ENCODE results near the gene RNF141. TPM values are rescaled to one million over a fixed set of nuclear protein-coding genes. Genes with fewer than 3 reads are reported as not detected.

Gene RNF141
- total and polyA plus RNA-seq, 10 of the 15 experiments (the other 5 are each of a cell fraction or from before 2014, with no cell fraction given): 7.6 to 36.8 (median 13.6) TPM

DNA sequence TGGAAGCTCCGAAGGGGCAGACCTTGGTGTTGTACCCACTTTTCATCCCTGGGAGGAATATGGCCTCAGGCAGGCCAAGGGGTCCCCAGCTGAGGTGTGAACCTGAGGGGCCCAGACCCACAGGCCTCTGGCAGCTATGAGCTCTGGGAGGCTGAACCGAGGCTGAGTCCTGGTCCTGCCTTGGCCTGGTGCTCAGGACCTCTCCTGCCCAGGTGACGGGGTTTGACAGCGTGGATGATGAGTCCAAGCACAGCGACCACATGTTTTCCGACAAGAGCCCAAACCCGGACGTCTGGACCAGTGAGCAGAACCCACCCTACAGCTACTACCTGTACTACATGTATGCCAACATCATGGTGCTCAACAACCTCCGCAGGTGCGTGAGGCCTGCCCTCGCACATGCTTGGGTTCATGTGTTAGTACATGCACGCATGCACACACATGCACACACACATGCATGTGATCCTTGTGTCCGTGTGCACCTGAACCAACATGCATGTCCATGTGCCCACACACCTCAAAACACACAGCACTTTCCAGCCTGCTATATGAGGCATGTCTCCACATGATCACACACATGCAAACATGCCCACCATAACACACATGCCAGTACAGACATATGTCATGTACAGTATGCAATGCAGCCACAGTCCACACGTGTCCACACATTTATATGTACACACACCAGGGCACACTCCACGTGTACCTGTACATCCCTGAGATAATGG, 40.9 kb downstream of the RNF141 start (continued):
- TF ChIP-seq, protein P1, sequence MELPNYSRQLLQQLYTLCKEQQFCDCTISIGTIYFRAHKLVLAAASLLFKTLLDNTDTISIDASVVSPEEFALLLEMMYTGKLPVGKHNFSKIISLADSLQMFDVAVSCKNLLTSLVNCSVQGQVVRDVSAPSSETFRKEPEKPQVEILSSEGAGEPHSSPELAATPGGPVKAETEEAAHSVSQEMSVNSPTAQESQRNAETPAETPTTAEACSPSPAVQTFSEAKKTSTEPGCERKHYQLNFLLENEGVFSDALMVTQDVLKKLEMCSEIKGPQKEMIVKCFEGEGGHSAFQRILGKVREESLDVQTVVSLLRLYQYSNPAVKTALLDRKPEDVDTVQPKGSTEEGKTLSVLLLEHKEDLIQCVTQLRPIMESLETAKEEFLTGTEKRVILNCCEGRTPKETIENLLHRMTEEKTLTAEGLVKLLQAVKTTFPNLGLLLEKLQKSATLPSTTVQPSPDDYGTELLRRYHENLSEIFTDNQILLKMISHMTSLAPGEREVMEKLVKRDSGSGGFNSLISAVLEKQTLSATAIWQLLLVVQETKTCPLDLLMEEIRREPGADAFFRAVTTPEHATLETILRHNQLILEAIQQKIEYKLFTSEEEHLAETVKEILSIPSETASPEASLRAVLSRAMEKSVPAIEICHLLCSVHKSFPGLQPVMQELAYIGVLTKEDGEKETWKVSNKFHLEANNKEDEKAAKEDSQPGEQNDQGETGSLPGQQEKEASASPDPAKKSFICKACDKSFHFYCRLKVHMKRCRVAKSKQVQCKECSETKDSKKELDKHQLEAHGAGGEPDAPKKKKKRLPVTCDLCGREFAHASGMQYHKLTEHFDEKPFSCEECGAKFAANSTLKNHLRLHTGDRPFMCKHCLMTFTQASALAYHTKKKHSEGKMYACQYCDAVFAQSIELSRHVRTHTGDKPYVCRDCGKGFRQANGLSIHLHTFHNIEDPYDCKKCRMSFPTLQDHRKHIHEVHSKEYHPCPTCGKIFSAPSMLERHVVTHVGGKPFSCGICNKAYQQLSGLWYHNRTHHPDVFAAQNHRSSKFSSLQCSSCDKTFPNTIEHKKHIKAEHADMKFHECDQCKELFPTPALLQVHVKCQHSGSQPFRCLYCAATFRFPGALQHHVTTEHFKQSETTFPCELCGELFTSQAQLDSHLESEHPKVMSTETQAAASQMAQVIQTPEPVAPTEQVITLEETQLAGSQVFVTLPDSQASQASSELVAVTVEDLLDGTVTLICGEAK (IDR thresholded peaks at IDR 0.05; ENCODE audit: borderline replicate concordance): no peak
- TF ChIP-seq ZNF274 (IDR thresholded peaks at IDR 0.05; ENCODE audit: insufficient read depth, insufficient read length): no peak

GRCh38 chr11:10499452-10499851, 41.5 kb downstream of the RNF141 start:
- 77% methylated on average over 5 of the region's 5 CpGs for WGBS (ENCODE audit: insufficient coverage, insufficient replicate concordance, low lambda C conversion rate, missing lambda C conversion rate)
- RAD21 ChIA-PET (ENCODE audit: unreplicated experiment): no interaction called here
- FAIRE-seq: no peak
- CTCF ChIA-PET: no interaction called here
- DNase-seq (ENCODE audit: low read depth, low spot score): no peak
- Histone ChIP-seq H3K9me3 (replicated peaks; ENCODE audit: control insufficient read depth, insufficient read depth, low read length) (no peaks in the 10 kb centered on the region), H3K36me3 (ENCODE audit: control insufficient read depth in 2 of 2, insufficient read depth in 2 of 2, low read length in 1 of 2) (peaks cover 2 to 12% of the 10 kb centered on the region in 2 experiments; a peak in 3 of 4 replicates), H2AFZ (ENCODE audit: control insufficient read depth, low read depth, low read length) (no peak overlapping the region), H3K9ac (ENCODE audit: control insufficient read depth, insufficient read depth, low read length) (no peak overlapping the region), H4K20me1 (ENCODE audit: control insufficient read depth, insufficient read depth) (no peaks in the 10 kb centered on the region), H3K27ac (ENCODE audit: control insufficient read depth, insufficient read depth) (no peak overlapping the region), H3K4me1 (ENCODE audit: control insufficient read depth, insufficient read depth, low read length) (no peaks in the 10 kb centered on the region), H3K27me3 (replicated peaks in 1 of 2; ENCODE audit: control insufficient read depth in 2 of 2, insufficient read depth in 2 of 2, low read length in 1 of 2) (no peaks in the 10 kb centered on the region), H3K4me3 (no peak overlapping the region), H3K79me2 (ENCODE audit: control insufficient read depth, insufficient read depth, low read length) (no peaks in the 10 kb centered on the region), H3K4me2 (ENCODE audit: control insufficient read depth, insufficient read depth) (no peak overlapping the region)
- in situ Hi-C loops (cut with MboI) (no loop called here), intact Hi-C loops (cut with micrococcal nuclease; ENCODE audit: unreplicated experiment) (no loop called here)
- SMC1A ChIA-PET (ENCODE audit: uncharacterized antibody, unreplicated experiment): no interaction called here
- BruUV-seq (replicated peaks): no TSS peak
- POLR2A ChIA-PET: no interaction called here
- no peak for ATAC-seq
- TF ChIP-seq HCFC1 (IDR thresholded peaks at IDR 0.05; ENCODE audit: low read length) (no peak), CBX3 (IDR thresholded peaks at IDR 0.05; ENCODE audit: borderline replicate concordance, low read depth) (no peak), PAX8 (IDR thresholded peaks at IDR 0.05) (no peak), PAX5 (IDR thresholded peaks at IDR 0.05; ENCODE audit: borderline replicate concordance, low read depth, low read length) (no peak), CHD2 (IDR thresholded peaks at IDR 0.05; ENCODE audit: borderline replicate concordance, low read depth, low read length) (no peak), TCF7 (IDR thresholded peaks at IDR 0.05; ENCODE audit: borderline replicate concordance) (no peak), CHD4 (IDR thresholded peaks at IDR 0.05) (no peak), YY1 (IDR thresholded peaks at IDR 0.05; ENCODE audit: low read depth, low read length) (no peak)
- TF ChIP-seq, protein P2, sequence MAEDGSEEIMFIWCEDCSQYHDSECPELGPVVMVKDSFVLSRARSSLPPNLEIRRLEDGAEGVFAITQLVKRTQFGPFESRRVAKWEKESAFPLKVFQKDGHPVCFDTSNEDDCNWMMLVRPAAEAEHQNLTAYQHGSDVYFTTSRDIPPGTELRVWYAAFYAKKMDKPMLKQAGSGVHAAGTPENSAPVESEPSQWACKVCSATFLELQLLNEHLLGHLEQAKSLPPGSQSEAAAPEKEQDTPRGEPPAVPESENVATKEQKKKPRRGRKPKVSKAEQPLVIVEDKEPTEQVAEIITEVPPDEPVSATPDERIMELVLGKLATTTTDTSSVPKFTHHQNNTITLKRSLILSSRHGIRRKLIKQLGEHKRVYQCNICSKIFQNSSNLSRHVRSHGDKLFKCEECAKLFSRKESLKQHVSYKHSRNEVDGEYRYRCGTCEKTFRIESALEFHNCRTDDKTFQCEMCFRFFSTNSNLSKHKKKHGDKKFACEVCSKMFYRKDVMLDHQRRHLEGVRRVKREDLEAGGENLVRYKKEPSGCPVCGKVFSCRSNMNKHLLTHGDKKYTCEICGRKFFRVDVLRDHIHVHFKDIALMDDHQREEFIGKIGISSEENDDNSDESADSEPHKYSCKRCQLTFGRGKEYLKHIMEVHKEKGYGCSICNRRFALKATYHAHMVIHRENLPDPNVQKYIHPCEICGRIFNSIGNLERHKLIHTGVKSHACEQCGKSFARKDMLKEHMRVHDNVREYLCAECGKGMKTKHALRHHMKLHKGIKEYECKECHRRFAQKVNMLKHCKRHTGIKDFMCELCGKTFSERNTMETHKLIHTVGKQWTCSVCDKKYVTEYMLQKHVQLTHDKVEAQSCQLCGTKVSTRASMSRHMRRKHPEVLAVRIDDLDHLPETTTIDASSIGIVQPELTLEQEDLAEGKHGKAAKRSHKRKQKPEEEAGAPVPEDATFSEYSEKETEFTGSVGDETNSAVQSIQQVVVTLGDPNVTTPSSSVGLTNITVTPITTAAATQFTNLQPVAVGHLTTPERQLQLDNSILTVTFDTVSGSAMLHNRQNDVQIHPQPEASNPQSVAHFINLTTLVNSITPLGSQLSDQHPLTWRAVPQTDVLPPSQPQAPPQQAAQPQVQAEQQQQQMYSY (CRISPR knock-in tag; IDR thresholded peaks at IDR 0.05): no peak

Data from GM12878 (cell line).